DND-41 (cell line): ENCODE results near the gene SOX12.

ENCODE experiments used
- CTCF ChIP-seq: IDR thresholded peaks from 2 replicates; pipeline ENCODE4 v1.5.1; 2012; ENCODE audit warnings: borderline replicate concordance, low read length, moderate library complexity, mild to moderate bottlenecking; ENCODE audit not compliant: poor library complexity, severe bottlenecking; ENCODE audit errors: extremely low read depth
- EZH2 ChIP-seq: IDR thresholded peaks from 3 replicates; pipeline ENCODE4 v1.6.1; 2012; ENCODE audit warnings: borderline replicate concordance, low read depth, mild to moderate bottlenecking, moderate library complexity, low read length, inconsistent platforms; ENCODE audit not compliant: severe bottlenecking

GRCh38 chr20:370977-371754, 45.8 kb downstream of the SOX12 start:
- TF ChIP-seq CTCF (no peak), EZH2 (no peak)
